GM21723 (cell line): ENCODE data around the gene JDP2.

Source experiments
- ATAC-seq: cut with Tn5 transposase; IDR thresholded peaks from one replicate; pipeline ENCODE4 v1.9.1; 2021; ENCODE audit warnings: mild to moderate bottlenecking, moderate library complexity; ENCODE audit not compliant: unreplicated experiment

The JDP2 gene

GRCh38 chr14:75511201-75511600, 83.4 kb downstream of the JDP2 start:
- ATAC-seq: no peak

- ATAC-seq: peak; percentile 48
Observed at GRCh38 chr14:75513911-75514672, 86.3 kb downstream of the JDP2 start.

GRCh38 chr14:75514673-75515628, 87.1 kb downstream of the JDP2 start:
- ATAC-seq: peak; percentile 49

GRCh38 chr14:75515629-75515996, 87.8 kb downstream of the JDP2 start:
- peak; percentile 39 for ATAC-seq

- ATAC-seq: no peak
Observed at GRCh38 chr14:75518625-75519024, 90.8 kb downstream of the JDP2 start.

GRCh38 chr14:75519394-75519793, 91.6 kb downstream of the JDP2 start:
- ATAC-seq: no peak

GRCh38 chr14:75519826-75520728, 92.3 kb downstream of the JDP2 start:
- no peak for ATAC-seq

GRCh38 chr14:75520852-75521251, 93.0 kb downstream of the JDP2 start:
- no peak for ATAC-seq

- peak; percentile 30 for ATAC-seq
Observed at GRCh38 chr14:75521415-75522199, 93.8 kb downstream of the JDP2 start.

GRCh38 chr14:75522224-75522982, 94.6 kb downstream of the JDP2 start, which contains the start of gene BATF:
Gene BATF (plus strand): TSS chr14:75522469. CDS start chr14:75522683, 214 bp downstream.
- ATAC-seq: peak; percentile 58

GRCh38 chr14:75522983-75523318, 95.1 kb downstream of the JDP2 start:
- no peak for ATAC-seq
